Gastroesophageal sphincter (tissue), 3 donors: ENCODE measurements around the gene NR2F6.

Experiments
- EP300 ChIP-seq: sonication (generic); formaldehyde crosslinking; IDR thresholded peaks from one replicate; pipeline ENCODE4 v1.6.1; 2017; ENCODE audit warnings: antibody characterized with exemption, mild to moderate bottlenecking
- POLR2A ChIP-seq, 2 donors: fragments of 450-650 bp; IDR thresholded peaks; one replicate each; pipeline ENCODE4 v1.6.1; 2017; ENCODE audit warnings: antibody characterized with exemption in 2 of 2, mild to moderate bottlenecking in 2 of 2, moderate library complexity in 1 of 2
- POLR2AphosphoS5 ChIP-seq: sonication (generic); formaldehyde crosslinking; IDR thresholded peaks from one replicate; pipeline ENCODE4 v1.6.1; 2017; ENCODE audit warnings: antibody characterized with exemption
- TF ChIP-seq, protein P1 (sequence below), 4 experiments: fragments of 200-600 bp in 2 of 4; fragments of 450-650 bp in 2 of 4; sonication (generic) in 1 of 4; IDR thresholded peaks; one replicate each; pipeline ENCODE4 v1.5.1; 2017 to 2019; ENCODE audit warnings: antibody characterized with exemption in 4 of 4, mild to moderate bottlenecking in 2 of 4, moderate library complexity in 2 of 4

DNA sequence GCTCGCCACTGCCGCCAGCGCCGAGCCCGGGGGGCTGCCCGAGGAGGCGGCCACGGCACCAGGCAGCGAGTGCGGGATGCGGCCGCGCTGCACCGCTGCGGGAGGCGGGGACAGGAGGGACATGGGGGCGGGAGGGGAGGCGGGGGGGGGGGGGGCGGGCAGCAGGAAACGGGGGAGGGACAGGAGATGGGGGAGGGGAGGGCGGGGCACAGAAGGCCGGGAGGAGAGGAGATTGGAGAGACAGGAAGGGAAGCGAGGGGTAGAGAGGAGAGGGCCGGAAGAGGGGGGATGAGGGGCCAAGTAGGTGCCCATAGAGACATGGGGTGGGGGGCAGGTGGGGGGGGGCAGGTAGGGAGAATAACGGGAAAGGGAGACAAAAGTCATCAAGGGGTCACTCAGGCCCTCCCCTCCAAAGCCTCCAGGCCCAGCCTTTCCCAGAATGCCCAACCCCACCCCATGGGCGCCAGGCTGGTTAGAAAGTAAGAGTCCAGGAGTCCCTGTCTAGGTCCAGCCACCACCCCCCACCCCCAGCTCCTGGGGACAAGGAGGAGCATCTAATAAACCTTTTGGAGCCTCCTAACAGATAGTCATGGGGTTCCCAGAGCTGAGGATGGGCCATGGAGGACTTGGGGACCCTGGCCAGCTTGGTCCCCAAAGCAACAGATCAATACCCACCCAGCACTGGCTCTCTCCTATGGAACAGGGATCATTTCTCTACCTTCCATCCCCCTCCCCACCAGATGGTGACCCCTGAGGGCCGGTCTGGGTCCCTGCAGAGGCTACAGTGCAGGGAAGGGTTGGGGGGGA lies 9.5 kb downstream of the NR2F6 start:
- TF ChIP-seq, protein P1, sequence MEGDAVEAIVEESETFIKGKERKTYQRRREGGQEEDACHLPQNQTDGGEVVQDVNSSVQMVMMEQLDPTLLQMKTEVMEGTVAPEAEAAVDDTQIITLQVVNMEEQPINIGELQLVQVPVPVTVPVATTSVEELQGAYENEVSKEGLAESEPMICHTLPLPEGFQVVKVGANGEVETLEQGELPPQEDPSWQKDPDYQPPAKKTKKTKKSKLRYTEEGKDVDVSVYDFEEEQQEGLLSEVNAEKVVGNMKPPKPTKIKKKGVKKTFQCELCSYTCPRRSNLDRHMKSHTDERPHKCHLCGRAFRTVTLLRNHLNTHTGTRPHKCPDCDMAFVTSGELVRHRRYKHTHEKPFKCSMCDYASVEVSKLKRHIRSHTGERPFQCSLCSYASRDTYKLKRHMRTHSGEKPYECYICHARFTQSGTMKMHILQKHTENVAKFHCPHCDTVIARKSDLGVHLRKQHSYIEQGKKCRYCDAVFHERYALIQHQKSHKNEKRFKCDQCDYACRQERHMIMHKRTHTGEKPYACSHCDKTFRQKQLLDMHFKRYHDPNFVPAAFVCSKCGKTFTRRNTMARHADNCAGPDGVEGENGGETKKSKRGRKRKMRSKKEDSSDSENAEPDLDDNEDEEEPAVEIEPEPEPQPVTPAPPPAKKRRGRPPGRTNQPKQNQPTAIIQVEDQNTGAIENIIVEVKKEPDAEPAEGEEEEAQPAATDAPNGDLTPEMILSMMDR (IDR thresholded peaks at IDR 0.05): no peak
- TF ChIP-seq POLR2AphosphoS5: no peak
- no peak for TF ChIP-seq POLR2A (IDR thresholded peaks at IDR 0.05)
- no peak for TF ChIP-seq EP300
